ENCODE measurements around the gene PLCG2. TPM values are rescaled to one million over a fixed set of nuclear protein-coding genes. Genes with fewer than 3 reads are reported as not detected.

Gene PLCG2
- total RNA-seq, 1 donor from 2014 or later: 47.7 TPM

DNA sequence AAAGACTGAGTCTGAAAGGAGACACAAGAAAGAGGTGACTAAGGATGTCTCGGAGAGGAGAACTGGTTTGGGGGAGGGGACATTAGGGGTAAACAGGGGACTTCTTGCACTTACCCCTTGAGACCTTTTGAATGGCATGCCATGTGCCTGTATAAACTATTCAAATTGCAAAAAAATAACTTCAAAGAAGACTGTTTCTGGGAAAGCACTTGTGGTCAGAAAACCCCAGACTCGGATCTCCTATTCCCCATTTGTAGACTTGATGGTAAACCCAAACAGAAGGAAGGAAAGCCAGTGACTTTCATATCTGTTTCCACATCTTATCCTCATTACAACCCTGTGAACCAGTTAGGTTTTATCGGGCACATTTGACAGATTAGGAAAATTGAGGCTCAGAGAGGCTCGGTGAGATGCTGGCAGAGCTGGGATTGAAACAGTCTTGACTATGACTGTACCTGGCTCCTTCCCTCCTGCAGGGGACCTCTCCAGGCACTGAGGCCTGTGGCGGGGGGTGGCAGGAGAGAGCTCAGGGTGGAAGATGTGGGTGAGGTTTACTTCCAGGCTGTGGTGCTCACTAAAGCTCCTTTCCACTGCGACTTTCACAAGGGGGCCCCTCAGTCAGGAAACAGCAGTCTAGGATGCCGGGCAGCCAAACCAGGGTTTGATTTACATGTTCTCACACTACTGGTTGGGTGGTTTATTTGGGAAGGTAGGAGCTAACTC is 30.5 kb upstream of the PLCG2 start:
- TF ChIP-seq CTCF (IDR thresholded peaks at IDR 0.05): no peak
- H3K4me3 ChIP-seq: no peak overlapping the region
- H3K27me3 ChIP-seq (ENCODE audit: low read depth): no peaks in the 10 kb centered on the region
- H3K27ac ChIP-seq: no peak overlapping the region
- H3K4me1 ChIP-seq: peaks cover 24% of the 10 kb centered on the region
- H3K36me3 ChIP-seq: no peaks in the 10 kb centered on the region
- DNase-seq (no peak), ATAC-seq (no peak)
- H3K9me3 ChIP-seq: no peaks in the 10 kb centered on the region
- intact Hi-C loops (cut with DNase I): no loop called here

GRCh38 chr16:81752225-81752875 is 26.7 kb upstream of the PLCG2 start:
- TF ChIP-seq CTCF (IDR thresholded peaks at IDR 0.05): no peak
- DNase-seq: peak; percentile 88
- H3K27ac ChIP-seq: peak overlapping the region; percentile 83
- no peaks in the 10 kb centered on the region for H3K9me3 ChIP-seq
- peak; percentile 91 to 93 for ATAC-seq
- peak overlapping the region; percentile 13 for H3K4me3 ChIP-seq
- no peaks in the 10 kb centered on the region for H3K36me3 ChIP-seq
- intact Hi-C loops (cut with DNase I): no loop called here
- H3K27me3 ChIP-seq (ENCODE audit: low read depth): no peaks in the 10 kb centered on the region
- peaks cover 32% of the 10 kb centered on the region for H3K4me1 ChIP-seq

DNA sequence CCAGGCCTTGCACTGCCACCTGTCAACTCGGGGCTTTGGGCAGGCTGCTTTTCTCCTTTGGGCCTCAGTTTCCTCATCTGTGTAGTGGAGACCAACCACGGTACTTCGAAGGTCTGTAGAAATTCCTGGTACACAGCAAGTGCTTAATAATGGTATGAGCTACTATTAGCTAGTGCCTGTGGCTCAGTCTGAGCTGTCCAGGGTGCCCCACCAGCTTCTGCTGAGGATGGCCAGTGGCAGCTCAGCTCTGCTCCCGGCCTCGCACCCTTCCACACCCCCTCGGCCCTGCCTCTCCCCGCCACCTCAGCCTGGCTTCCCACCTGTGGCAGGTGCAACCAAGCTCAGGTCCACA is 26.2 kb upstream of the PLCG2 start:
- DNase-seq (no peak), ATAC-seq (peak in 1 of 2 donors; percentile 18)
- H3K27me3 ChIP-seq (ENCODE audit: low read depth): no peaks in the 10 kb centered on the region
- H3K36me3 ChIP-seq: no peaks in the 10 kb centered on the region
- H3K9me3 ChIP-seq: no peaks in the 10 kb centered on the region
- intact Hi-C loops (cut with DNase I): no loop called here
- H3K27ac ChIP-seq: peak overlapping the region; percentile 83
- TF ChIP-seq CTCF (IDR thresholded peaks at IDR 0.05): no peak
- H3K4me3 ChIP-seq: peak overlapping the region; percentile 13
- H3K4me1 ChIP-seq: peaks cover 32% of the 10 kb centered on the region

- no peak for ATAC-seq
- H3K36me3 ChIP-seq: no peaks in the 10 kb centered on the region
- intact Hi-C loops (cut with DNase I): no loop called here
Observed at GRCh38 chr16:81754858-81755257, 24.2 kb upstream of the PLCG2 start.

More at GRCh38 chr16:81754858-81755257, 24.2 kb upstream of the PLCG2 start:
- no peak for TF ChIP-seq CTCF (IDR thresholded peaks at IDR 0.05)
- H3K27me3 ChIP-seq (ENCODE audit: low read depth): no peaks in the 10 kb centered on the region
- DNase-seq: no peak
- H3K4me3 ChIP-seq: no peak overlapping the region
- peak overlapping the region; percentile 1 for H3K27ac ChIP-seq
- H3K4me1 ChIP-seq: peaks cover 32% of the 10 kb centered on the region
- no peaks in the 10 kb centered on the region for H3K9me3 ChIP-seq
